ENCODE data around the gene CIDEB. TPM values are rescaled to one million over a fixed set of nuclear protein-coding genes. Genes with fewer than 3 reads are reported as not detected.

CIDEB gene
- total and polyA plus RNA-seq, 9 donors, result 8.9 to 21.1 (median 14.8) TPM

DNA sequence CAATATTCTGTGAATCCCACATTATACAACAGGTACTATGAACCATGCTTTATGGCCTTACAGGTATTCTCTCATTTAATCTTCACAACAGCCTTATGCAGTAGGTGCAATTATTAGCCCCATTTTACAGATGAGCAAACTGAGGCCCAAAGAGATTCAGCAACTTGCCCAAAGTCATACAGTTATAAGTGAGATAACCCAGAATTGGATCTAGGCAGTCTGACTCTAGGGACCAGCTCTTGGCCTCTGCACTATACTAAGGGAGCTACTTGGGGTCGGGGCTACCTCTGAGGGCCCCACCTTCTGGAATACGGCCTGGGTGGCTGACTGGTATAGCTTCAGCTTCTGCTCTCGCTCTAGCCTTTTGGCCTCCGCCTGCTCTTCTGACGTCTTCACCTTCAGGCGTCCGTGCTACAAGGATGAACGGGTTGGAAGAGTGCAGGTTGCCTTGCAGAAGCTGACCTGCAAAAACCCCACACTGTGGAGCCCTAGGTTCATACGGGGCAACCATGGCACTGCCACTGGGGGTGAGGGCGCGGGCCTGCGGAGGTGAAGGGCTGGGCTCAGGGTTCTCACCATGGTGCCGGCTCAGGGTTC is 37.1 kb downstream of the CIDEB start:
- DNase-seq, result no peak
- Histone ChIP-seq H3K27ac (ENCODE audit: low read length) (peak overlapping the region; percentile 87), H3K36me3 (ENCODE audit: control insufficient read depth, insufficient read depth, low read length) (peaks cover 30% of the 10 kb centered on the region), H3K27me3 (ENCODE audit: control insufficient read depth, insufficient read depth, low read length) (no peaks in the 10 kb centered on the region), H3K4me3 (ENCODE audit: low read length) (peak overlapping the region; percentile 67), H3K9me3 (replicated peaks; ENCODE audit: control insufficient read depth, low read depth, low read length) (no peaks in the 10 kb centered on the region), H3K4me1 (ENCODE audit: control insufficient read depth, insufficient read depth, low read length) (peaks cover 9% of the 10 kb centered on the region)
- WGBS (ENCODE audit: insufficient coverage), result 7% methylated on average over 10 of the region's 13 CpGs

DNA sequence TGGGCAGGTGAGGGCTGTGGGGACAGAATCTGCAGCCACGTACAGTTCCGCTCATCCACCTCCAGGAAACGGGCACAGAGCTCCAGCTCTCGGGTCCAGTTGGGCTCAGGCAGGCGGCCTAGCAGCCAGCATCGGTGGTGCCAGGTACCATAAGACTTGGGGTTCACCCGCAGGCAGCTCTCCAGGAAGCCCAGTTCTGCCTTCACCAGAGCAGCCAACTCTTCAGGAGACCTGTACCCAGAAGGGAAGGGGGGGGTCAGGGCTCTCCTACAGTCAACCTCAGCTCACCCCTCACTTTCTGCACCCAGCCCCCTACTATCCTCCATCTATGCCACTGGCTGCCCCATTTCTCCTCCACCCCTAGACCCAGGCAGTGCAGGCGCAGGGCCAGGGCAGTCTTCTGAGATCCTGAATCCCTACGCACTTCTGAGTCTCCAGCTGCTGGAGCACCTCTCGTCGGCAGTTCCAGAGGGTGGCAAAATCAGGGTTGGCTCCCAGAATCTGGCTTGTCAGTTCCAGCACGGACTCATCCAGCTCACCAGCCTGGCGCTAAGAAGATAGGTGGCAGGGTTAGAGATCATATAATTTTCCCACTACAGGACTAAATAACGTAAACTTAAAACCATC is 37.8 kb downstream of the CIDEB start:
- no peak for DNase-seq
- H3K4me1 ChIP-seq (ENCODE audit: control insufficient read depth, insufficient read depth, low read length), result peaks cover 9% of the 10 kb centered on the region
- H3K27ac ChIP-seq (ENCODE audit: low read length), result no peak overlapping the region
- H3K36me3 ChIP-seq (ENCODE audit: control insufficient read depth, insufficient read depth, low read length), result peaks cover 32% of the 10 kb centered on the region
- no peak overlapping the region for H3K4me3 ChIP-seq (ENCODE audit: low read length)
- no peaks in the 10 kb centered on the region for H3K27me3 ChIP-seq (ENCODE audit: control insufficient read depth, insufficient read depth, low read length)
- WGBS (ENCODE audit: insufficient coverage), result 95% methylated on average over 14 of the region's 14 CpGs
- no peaks in the 10 kb centered on the region for H3K9me3 ChIP-seq (replicated peaks; ENCODE audit: control insufficient read depth, low read depth, low read length)

DNA sequence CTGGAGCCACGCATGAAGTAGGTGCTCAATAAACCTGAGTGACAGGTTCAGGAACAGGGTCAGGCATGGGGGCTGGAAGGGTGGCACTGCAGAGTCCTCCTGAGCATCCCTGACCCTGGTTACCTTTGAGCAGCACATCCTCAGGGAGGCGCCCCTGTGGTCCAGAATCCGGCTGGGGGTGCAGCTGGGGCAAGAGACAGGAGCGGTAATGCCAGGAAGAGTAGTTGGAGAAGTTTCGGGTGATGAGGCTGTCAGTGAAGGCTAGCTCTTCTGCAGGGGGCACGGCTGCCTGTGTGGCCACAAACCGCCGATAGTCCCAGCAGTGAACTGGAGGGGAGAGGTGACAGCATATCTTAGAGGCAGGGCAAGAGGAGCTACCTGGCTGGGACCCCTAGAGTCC is 38.4 kb downstream of the CIDEB start:
- H3K9me3 ChIP-seq (replicated peaks; ENCODE audit: control insufficient read depth, low read depth, low read length), result no peaks in the 10 kb centered on the region
- DNase-seq, result no peak
- H3K27me3 ChIP-seq (ENCODE audit: control insufficient read depth, insufficient read depth, low read length), result no peaks in the 10 kb centered on the region
- H3K4me3 ChIP-seq (ENCODE audit: low read length), result no peak overlapping the region
- H3K27ac ChIP-seq (ENCODE audit: low read length), result no peak overlapping the region
- H3K36me3 ChIP-seq (ENCODE audit: control insufficient read depth, insufficient read depth, low read length), result peaks cover 33% of the 10 kb centered on the region
- 97% methylated on average over 6 of the region's 8 CpGs for WGBS (ENCODE audit: insufficient coverage)
- peaks cover 9% of the 10 kb centered on the region for H3K4me1 ChIP-seq (ENCODE audit: control insufficient read depth, insufficient read depth, low read length)

DNA sequence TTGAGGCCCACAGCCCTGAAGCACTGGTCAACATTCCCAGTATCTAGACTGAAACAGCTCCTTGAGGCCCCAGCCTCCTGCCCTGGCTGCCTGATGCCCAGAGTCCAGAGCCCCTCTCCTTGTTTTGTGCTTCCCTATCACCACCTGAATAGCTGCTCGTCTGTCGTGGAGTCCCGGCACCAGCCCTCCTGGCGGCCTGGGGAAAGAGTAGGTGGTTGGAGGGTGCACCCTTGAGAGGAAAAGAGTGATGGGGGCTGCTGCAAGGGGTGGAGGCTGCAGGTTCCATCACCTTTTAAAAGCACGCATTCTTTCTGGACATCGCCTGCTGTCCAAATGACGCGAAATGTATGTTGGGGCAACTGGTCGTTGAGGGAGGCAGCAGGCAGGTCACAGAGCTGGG is 39.6 kb downstream of the CIDEB start:
- Histone ChIP-seq H3K27ac (ENCODE audit: low read length) (no peak overlapping the region), H3K4me1 (ENCODE audit: control insufficient read depth, insufficient read depth, low read length) (peaks cover 9% of the 10 kb centered on the region), H3K36me3 (ENCODE audit: control insufficient read depth, insufficient read depth, low read length) (peaks cover 33% of the 10 kb centered on the region), H3K9me3 (replicated peaks; ENCODE audit: control insufficient read depth, low read depth, low read length) (no peaks in the 10 kb centered on the region), H3K4me3 (ENCODE audit: low read length) (no peak overlapping the region), H3K27me3 (ENCODE audit: control insufficient read depth, insufficient read depth, low read length) (no peaks in the 10 kb centered on the region)
- no peak for DNase-seq
- 93% methylated on average over 7 of the region's 9 CpGs for WGBS (ENCODE audit: insufficient coverage)

DNA sequence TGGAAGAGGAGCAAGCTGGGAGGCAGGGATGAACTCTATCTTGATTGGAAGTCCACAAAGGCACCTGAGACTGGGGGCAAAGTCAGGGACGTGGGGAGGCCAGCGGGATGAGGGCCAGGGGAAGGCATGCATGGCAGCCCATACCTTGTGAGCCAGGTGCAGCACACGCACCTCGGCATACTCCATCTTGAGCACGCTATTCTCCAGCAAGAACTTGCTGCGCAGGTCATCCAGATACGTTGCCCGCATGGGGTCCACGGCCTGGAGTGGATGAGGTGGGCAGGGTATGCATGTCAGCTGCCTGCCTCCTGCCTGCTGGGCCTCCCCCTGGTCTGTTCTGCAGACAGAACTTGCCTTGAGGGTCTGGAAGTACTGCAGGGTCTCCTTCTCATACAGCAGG is 40.3 kb downstream of the CIDEB start:
- no peak for DNase-seq

DNA sequence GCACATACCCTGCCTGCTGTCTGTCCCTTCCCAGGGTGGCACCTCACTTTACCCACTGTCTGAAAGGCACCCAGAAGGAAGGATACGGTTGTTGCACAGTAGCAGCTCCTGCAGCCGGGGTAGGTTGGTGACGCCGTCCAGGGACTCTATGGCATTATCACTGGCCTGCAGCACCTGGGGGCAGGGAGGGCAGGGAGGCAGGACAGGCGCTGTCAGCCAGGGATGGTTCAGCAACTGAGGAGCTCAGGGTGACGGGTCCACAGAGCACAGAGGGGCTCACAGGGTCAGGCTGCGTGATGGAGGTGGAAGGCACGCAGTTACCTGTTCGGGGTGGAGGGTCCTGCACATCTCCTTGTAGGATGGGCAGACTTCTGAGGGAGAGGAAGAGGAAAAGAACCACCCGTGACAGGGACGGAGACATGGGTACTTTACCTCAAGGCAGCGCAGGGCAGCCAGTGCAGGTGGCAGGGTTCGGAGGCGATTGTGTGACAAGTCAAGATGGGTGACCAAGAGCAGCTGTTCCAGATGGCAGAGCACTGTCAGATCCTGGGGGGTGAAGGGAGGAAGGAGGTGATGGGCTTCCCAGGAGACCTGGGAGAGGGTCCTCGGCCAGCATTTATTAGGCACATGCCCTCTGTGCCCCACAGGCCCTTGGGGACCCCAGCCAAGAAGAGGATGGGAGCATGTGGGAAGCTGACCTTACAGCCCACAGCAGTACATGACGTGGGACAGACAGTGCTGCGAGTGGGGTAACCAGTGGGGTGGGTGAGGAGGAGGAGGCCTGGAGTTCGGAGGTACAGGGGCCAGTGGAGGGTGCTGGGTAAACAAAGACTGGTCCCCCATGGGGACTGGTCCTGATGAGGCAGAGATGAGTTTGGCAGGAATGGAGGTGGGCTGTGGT is 41.2 kb downstream of the CIDEB start:
- Histone ChIP-seq H3K9me3 (replicated peaks; ENCODE audit: control insufficient read depth, low read depth, low read length) (no peaks in the 10 kb centered on the region), H3K27me3 (ENCODE audit: control insufficient read depth, insufficient read depth, low read length) (no peaks in the 10 kb centered on the region), H3K36me3 (ENCODE audit: control insufficient read depth, insufficient read depth, low read length) (peaks cover 33% of the 10 kb centered on the region), H3K4me3 (ENCODE audit: low read length) (no peak overlapping the region), H3K27ac (ENCODE audit: low read length) (no peak overlapping the region), H3K4me1 (ENCODE audit: control insufficient read depth, insufficient read depth, low read length) (peaks cover 4% of the 10 kb centered on the region)
- 91% methylated on average over 17 of the region's 18 CpGs for WGBS (ENCODE audit: insufficient coverage)
- DNase-seq, result no peak

More for the DNA sequence above, 40.3 kb downstream of the CIDEB start:
- Histone ChIP-seq H3K4me1 (ENCODE audit: control insufficient read depth, insufficient read depth, low read length) (peaks cover 9% of the 10 kb centered on the region), H3K9me3 (replicated peaks; ENCODE audit: control insufficient read depth, low read depth, low read length) (no peaks in the 10 kb centered on the region), H3K4me3 (ENCODE audit: low read length) (no peak overlapping the region), H3K27ac (ENCODE audit: low read length) (no peak overlapping the region), H3K27me3 (ENCODE audit: control insufficient read depth, insufficient read depth, low read length) (no peaks in the 10 kb centered on the region), H3K36me3 (ENCODE audit: control insufficient read depth, insufficient read depth, low read length) (peaks cover 33% of the 10 kb centered on the region)
- WGBS (ENCODE audit: insufficient coverage), result 94% methylated on average over 9 of the region's 9 CpGs

DNA sequence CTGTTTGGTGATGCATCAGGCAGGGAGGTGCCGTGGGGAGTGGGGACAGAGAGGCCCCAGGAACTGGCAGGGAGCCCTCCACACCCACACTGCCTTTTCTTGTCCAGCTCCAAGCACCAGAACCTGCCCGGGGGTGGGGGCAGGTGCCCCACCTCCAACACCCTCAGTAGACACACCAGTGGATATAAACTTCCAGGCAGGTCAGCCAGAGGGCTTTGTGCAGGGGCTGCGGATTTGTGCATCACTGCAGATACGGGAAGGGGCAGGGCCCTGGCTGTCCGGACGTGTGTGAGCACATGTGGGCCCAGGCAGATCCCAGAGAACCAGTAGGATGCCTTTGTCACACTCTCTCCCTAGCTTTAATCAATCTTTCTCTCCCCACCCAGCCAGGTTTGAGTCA is 43.5 kb downstream of the CIDEB start:
- WGBS (ENCODE audit: insufficient coverage), result 53% methylated on average over 4 of the region's 6 CpGs

DNA sequence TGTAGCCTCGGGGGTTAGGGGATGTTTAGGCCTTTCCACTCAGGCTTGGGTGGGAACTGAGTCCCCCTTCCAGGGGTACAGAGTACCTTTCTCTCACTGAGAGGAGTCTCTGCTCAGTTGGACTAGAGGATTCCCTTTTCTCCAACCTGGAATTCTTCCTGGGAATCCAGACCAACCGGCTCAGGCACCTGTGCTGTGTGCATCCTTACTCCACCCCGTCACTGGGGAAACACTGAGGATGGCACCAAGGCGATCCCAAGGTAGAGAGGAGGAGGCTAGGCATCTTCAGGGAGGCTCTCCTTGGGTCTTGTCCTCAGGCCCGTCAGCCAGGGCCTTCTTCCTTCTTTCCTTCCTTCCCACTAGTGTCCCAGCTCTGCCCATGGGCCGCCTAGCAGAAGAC is 43.9 kb downstream of the CIDEB start:
- no peak overlapping the region for H3K27ac ChIP-seq (ENCODE audit: low read length)
- no peak for DNase-seq
- no peaks in the 10 kb centered on the region for H3K9me3 ChIP-seq (replicated peaks; ENCODE audit: control insufficient read depth, low read depth, low read length)
- H3K27me3 ChIP-seq (ENCODE audit: control insufficient read depth, insufficient read depth, low read length), result no peaks in the 10 kb centered on the region
- peaks cover 5% of the 10 kb centered on the region for H3K4me1 ChIP-seq (ENCODE audit: control insufficient read depth, insufficient read depth, low read length)
- no peak overlapping the region for H3K4me3 ChIP-seq (ENCODE audit: low read length)
- peaks cover 28% of the 10 kb centered on the region for H3K36me3 ChIP-seq (ENCODE audit: control insufficient read depth, insufficient read depth, low read length)
- WGBS (ENCODE audit: insufficient coverage), result no CpG with 5 or more reads among the region's 6 CpGs

More for the DNA sequence above, 43.5 kb downstream of the CIDEB start:
- no peak overlapping the region for H3K4me3 ChIP-seq (ENCODE audit: low read length)
- peaks cover 33% of the 10 kb centered on the region for H3K36me3 ChIP-seq (ENCODE audit: control insufficient read depth, insufficient read depth, low read length)
- no peaks in the 10 kb centered on the region for H3K27me3 ChIP-seq (ENCODE audit: control insufficient read depth, insufficient read depth, low read length)
- H3K4me1 ChIP-seq (ENCODE audit: control insufficient read depth, insufficient read depth, low read length), result peaks cover 3% of the 10 kb centered on the region
- H3K9me3 ChIP-seq (replicated peaks; ENCODE audit: control insufficient read depth, low read depth, low read length), result no peaks in the 10 kb centered on the region
- DNase-seq, result peak; percentile 27
- H3K27ac ChIP-seq (ENCODE audit: low read length), result no peak overlapping the region

DNA sequence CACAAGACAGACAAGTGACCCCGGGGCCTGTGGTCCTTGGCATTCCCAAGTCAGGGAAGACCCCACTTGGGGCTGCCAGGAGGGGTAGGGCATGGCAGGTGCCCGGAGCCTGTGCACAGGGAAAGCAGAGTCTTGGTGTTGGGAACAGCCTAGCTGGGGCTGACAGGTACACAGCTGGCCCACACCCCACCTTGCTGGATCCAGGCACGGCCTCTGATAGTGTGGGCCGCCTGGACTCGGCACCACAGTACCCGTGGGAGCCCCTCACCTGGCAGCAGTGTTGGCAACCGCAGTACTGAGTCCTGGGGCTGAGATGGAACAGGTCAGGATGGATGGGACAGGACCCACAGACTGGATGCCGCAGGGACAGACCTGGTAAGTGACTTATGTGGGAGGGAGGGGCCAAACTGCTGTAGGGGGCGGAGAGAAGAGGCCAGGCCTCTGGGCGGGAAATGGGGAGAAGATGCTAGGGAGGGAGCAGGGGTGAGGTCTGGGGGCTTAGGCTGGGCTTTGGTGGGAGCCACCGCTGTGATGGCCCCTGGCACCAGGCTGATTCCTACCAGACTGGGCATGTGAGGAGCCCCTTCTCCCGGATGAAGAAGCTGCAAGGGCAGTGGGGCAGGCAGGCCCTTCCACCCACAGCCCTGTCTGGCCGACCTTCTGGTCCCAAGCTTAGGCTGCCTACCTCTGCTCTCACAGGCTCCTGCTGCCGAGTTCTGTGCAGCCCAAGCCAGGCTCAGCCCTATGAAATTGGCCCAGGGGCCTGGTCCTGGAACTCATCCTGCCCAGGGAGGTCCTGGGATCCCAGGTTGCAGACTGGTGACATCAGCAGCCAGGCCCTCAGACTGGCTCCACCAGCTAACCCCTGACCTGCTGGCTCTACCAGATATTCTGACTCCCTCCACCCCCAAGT is 44.7 kb downstream of the CIDEB start, which contains the start of gene TGM1:
Gene TGM1, minus strand, starts transcription at position 357 of the 913 bp plus-strand sequence. CDS start 825 bp downstream, outside the sequence.
- no peaks in the 10 kb centered on the region for H3K9me3 ChIP-seq (replicated peaks; ENCODE audit: control insufficient read depth, low read depth, low read length)
- 74% methylated on average over 13 of the region's 14 CpGs for WGBS (ENCODE audit: insufficient coverage)
- no peak for DNase-seq
- H3K27me3 ChIP-seq (ENCODE audit: control insufficient read depth, insufficient read depth, low read length), result no peaks in the 10 kb centered on the region
- peaks cover 5% of the 10 kb centered on the region for H3K4me1 ChIP-seq (ENCODE audit: control insufficient read depth, insufficient read depth, low read length)
- H3K27ac ChIP-seq (ENCODE audit: low read length), result no peak within 1 kb of the TSS
- no peak within 1 kb of the TSS for H3K4me3 ChIP-seq (ENCODE audit: low read length)
- peaks cover 22% of the 10 kb centered on the region for H3K36me3 ChIP-seq (ENCODE audit: control insufficient read depth, insufficient read depth, low read length)
